Epithelial cell of prostate (primary cell): ENCODE results near the gene LAMA2.
"Not testable (repeated sequence)": the region's sequence is repeated elsewhere in the genome, so short reads cannot be mapped to it uniquely, and the experiment has no call there.

Source experiments
- DNase-seq: peaks from one replicate; pipeline ENCODE4 v3.0.0-alpha.2; 2011; ENCODE audit warnings: low read depth, low spot score
- H3K27ac ChIP-seq: fragments of 450-650 bp; 2 replicates; pipeline ENCODE4 v1.5.1; 2017; ENCODE audit warnings: mild to moderate bottlenecking

Gene LAMA2

GRCh38 chr6:129163551-129163950, 280.6 kb downstream of the LAMA2 start:
- DNase-seq: no peak
- H3K27ac ChIP-seq: no peak overlapping the region

- DNase-seq: no peak
- H3K27ac ChIP-seq: no peak overlapping the region
These were observed 281.1 kb downstream of the LAMA2 start for GRCh38 chr6:129164032-129164431.

- not testable (repeated sequence) for H3K27ac ChIP-seq, DNase-seq
These were observed 289.5 kb downstream of the LAMA2 start for GRCh38 chr6:129172279-129172995.

- no peak overlapping the region for H3K27ac ChIP-seq
- DNase-seq: no peak
These were observed 292.1 kb downstream of the LAMA2 start for GRCh38 chr6:129175066-129175465.

GRCh38 chr6:129177801-129178200, 294.9 kb downstream of the LAMA2 start:
- no peak for DNase-seq
- no peak overlapping the region for H3K27ac ChIP-seq

GRCh38 chr6:129179283-129179682, 296.3 kb downstream of the LAMA2 start:
- no peak overlapping the region for H3K27ac ChIP-seq
- DNase-seq: no peak

GRCh38 chr6:129181001-129181400, 298.1 kb downstream of the LAMA2 start:
- no peak for DNase-seq
- no peak overlapping the region for H3K27ac ChIP-seq

- DNase-seq: no peak
These were observed 300.3 kb downstream of the LAMA2 start for GRCh38 chr6:129183187-129183591.

GRCh38 chr6:129183681-129184301, 300.9 kb downstream of the LAMA2 start:
- DNase-seq: no peak
- no peak overlapping the region for H3K27ac ChIP-seq

More at GRCh38 chr6:129183187-129183591, 300.3 kb downstream of the LAMA2 start:
- no peak overlapping the region for H3K27ac ChIP-seq

GRCh38 chr6:129184324-129184723, 301.4 kb downstream of the LAMA2 start:
- H3K27ac ChIP-seq: no peak overlapping the region
- DNase-seq: no peak

- DNase-seq: no peak
- H3K27ac ChIP-seq: no peak overlapping the region
These were observed 301.9 kb downstream of the LAMA2 start for GRCh38 chr6:129184808-129185366.

- H3K27ac ChIP-seq: no peak overlapping the region
- no peak for DNase-seq
These were observed 304.1 kb downstream of the LAMA2 start for GRCh38 chr6:129186988-129187387.

GRCh38 chr6:129188306-129188705, 305.4 kb downstream of the LAMA2 start:
- no peak for DNase-seq
- H3K27ac ChIP-seq: no peak overlapping the region

GRCh38 chr6:129188795-129189194, 305.9 kb downstream of the LAMA2 start:
- DNase-seq: no peak
- H3K27ac ChIP-seq: no peak overlapping the region

GRCh38 chr6:129189266-129189665, 306.3 kb downstream of the LAMA2 start:
- H3K27ac ChIP-seq: no peak overlapping the region
- DNase-seq: no peak

GRCh38 chr6:129191235-129191634, 308.3 kb downstream of the LAMA2 start:
- H3K27ac ChIP-seq: no peak overlapping the region
- DNase-seq: no peak

GRCh38 chr6:129192458-129192989, 309.6 kb downstream of the LAMA2 start:
- H3K27ac ChIP-seq: no peak overlapping the region
- no peak for DNase-seq

GRCh38 chr6:129194306-129194941, 311.5 kb downstream of the LAMA2 start:
- no peak for DNase-seq
- H3K27ac ChIP-seq: no peak overlapping the region

GRCh38 chr6:129195161-129195560, 312.2 kb downstream of the LAMA2 start:
- no peak for DNase-seq

GRCh38 chr6:129195643-129196042, 312.7 kb downstream of the LAMA2 start:
- no peak for DNase-seq
- no peak overlapping the region for H3K27ac ChIP-seq

More at GRCh38 chr6:129195161-129195560, 312.2 kb downstream of the LAMA2 start:
- H3K27ac ChIP-seq: no peak overlapping the region

GRCh38 chr6:129197154-129197553, 314.2 kb downstream of the LAMA2 start:
- H3K27ac ChIP-seq: no peak overlapping the region
- no peak for DNase-seq
